ENCODE data around the gene HTR3A.

The HTR3A gene

GRCh38 chr11:114025329-114025907, 50.5 kb downstream of the HTR3A start:
- no peak for DNase-seq

- DNase-seq, result no peak
Measured at GRCh38 chr11:114026355-114026754, 51.4 kb downstream of the HTR3A start.

- DNase-seq, result no peak
Measured at GRCh38 chr11:114027391-114027790, 52.5 kb downstream of the HTR3A start.

- DNase-seq, result no peak
Measured at GRCh38 chr11:114027926-114028325, 53.0 kb downstream of the HTR3A start.

GRCh38 chr11:114031246-114031966, 56.5 kb downstream of the HTR3A start:
- no peak for DNase-seq

- no peak for DNase-seq
Measured at GRCh38 chr11:114031967-114032320, 57.0 kb downstream of the HTR3A start.

- no peak for DNase-seq
Measured at GRCh38 chr11:114033066-114033465, 58.2 kb downstream of the HTR3A start.

- DNase-seq, result no peak
Measured at GRCh38 chr11:114033572-114033971, 58.7 kb downstream of the HTR3A start.

GRCh38 chr11:114034956-114035355, 60.0 kb downstream of the HTR3A start:
- no peak for DNase-seq

- no peak for DNase-seq
Measured at GRCh38 chr11:114036147-114036811, 61.4 kb downstream of the HTR3A start.

GRCh38 chr11:114036958-114037357, 62.0 kb downstream of the HTR3A start:
- DNase-seq, result no peak

- no peak for DNase-seq
Measured at GRCh38 chr11:114039551-114039950, 64.6 kb downstream of the HTR3A start.

Data from NCI-H1105 (cell line).